Cardiac atrium fibroblast (primary cell): ENCODE measurements around the gene CMYA5. TPM values are rescaled to one million over a fixed set of nuclear protein-coding genes. Genes with fewer than 3 reads are reported as not detected.

Source experiments
- total RNA-seq: library from RNA; depleted of rRNA; stranded (reverse); fragments of >200 nt; gene quantifications from 2 replicates; pipeline ENCODE4 v1.2.3, GENCODE V29; 2015

Gene CMYA5
- under 0.01 and 0.18 TPM in 2 replicates for total RNA-seq

GRCh38 chr5:79689541-79690466 is at the start of gene CMYA5:
Gene CMYA5, plus strand, starts transcription at chr5:79689836. Its CDS starts 72 bp downstream, at chr5:79689908.

Other genes starting within 250 kb of the CMYA5 start
- gene HOMER1, start 175.7 kb upstream of the CMYA5 start, total RNA-seq, result 6.0 and 6.6 TPM in 2 replicates
- gene TENT2, start 77.4 kb upstream of the CMYA5 start, total RNA-seq, result 22.4 and 27.3 TPM in 2 replicates